ENCODE measurements around the gene EZH1.

The EZH1 gene

GRCh38 chr17:42682722-42683403 is 62.0 kb downstream of the EZH1 start:
- no peak for DNase-seq (ENCODE audit: low read depth)

- no peak for DNase-seq (ENCODE audit: low read depth)
Observed at GRCh38 chr17:42681976-42682721, 62.7 kb downstream of the EZH1 start, which contains the start of gene CNTNAP1. Gene CNTNAP1, plus strand, starts transcription at chr17:42682531. Its CDS starts 299 bp downstream, at chr17:42682830.

- no peak for DNase-seq (ENCODE audit: low read depth)
Observed at GRCh38 chr17:42680331-42680808, 64.5 kb downstream of the EZH1 start.

- no peak for DNase-seq (ENCODE audit: low read depth)
Observed at GRCh38 chr17:42679492-42680330, 65.1 kb downstream of the EZH1 start.

GRCh38 chr17:42678951-42679491 is 65.8 kb downstream of the EZH1 start:
- no peak for DNase-seq (ENCODE audit: low read depth)

DNA sequence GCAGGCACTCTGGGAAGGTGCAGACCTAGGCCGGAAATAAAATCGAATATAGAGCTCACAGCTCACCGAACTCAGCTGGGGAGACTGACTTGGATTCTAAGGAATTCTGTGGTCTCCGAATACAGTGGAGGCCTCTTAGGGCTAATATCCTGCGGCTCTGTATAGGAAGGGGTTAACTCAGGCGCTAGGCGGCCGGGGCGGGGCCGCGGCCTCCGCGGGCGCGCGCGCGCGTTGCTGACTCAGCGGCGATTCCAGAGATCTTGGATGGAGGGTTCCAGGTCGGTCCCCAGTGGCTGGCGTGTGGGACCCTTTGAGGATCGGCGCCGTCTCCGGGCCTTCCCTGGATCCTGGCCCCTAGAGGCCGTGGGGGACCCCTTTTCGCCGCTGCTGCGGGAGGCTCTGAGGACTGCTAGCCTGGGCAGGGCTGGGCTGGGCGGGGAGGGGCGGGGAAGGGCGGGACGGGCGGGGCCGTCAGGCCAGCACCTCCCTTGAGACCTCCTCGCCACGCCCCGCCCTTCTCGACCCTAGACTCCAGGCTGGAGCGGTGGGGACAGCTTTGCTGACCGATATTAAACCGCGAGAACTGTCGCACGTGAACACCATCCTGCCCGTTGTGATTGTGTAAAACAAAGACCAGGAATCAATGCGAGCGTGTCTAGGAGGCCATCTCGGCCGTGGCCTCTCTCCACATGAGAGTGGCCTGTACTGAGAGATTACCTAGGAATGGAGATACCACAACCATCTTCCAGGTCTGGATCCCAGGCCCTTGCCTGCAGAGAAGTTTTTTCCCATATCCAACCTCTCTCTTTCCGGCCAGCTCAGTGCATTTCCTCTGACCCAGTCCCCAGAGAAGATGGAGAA is 66.7 kb downstream of the EZH1 start:
- peak; percentile 73 for DNase-seq (ENCODE audit: low read depth)

GRCh38 chr17:42677012-42677857 is 67.6 kb downstream of the EZH1 start:
- DNase-seq (ENCODE audit: low read depth) = peak; percentile 92

DNA sequence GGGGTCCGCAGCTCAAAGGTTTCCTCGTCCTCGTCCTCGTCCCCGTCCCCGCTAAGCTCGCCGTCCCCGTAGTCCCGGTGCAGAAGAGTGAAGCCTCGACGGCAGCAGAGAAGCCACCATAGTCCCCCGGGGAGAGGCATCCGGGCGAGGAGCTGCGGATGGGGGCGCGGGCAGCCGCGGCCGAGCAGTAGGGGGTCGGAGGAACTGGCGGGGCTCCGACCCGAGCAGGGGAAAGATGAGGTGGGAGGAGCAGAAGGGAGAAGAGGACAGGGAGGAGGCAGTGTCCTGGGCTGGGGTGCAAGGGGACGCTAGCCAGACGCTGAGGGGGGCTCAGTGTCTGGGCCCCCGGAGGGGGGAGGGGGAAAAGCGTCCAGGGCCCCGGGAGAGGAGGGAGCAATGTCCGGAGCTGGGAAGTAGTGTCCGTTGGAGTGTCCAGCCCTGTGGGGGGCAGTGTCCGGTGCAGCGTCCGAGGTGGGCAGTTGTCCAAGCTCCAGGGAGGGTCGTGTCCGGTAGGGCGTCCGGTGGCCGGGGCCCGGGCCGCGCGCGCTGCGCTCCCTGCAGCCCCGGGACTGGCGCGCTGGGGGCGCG is 68.3 kb downstream of the EZH1 start, which contains the start of gene PLEKHH3:
Gene PLEKHH3, minus strand, starts transcription at position 571 of the 588 bp plus-strand sequence. Its CDS starts 431 bp downstream, at position 140.
- DNase-seq (ENCODE audit: low read depth) = no peak

GRCh38 chr17:42675965-42676423 is 68.8 kb downstream of the EZH1 start:
- no peak for DNase-seq (ENCODE audit: low read depth)

DNA sequence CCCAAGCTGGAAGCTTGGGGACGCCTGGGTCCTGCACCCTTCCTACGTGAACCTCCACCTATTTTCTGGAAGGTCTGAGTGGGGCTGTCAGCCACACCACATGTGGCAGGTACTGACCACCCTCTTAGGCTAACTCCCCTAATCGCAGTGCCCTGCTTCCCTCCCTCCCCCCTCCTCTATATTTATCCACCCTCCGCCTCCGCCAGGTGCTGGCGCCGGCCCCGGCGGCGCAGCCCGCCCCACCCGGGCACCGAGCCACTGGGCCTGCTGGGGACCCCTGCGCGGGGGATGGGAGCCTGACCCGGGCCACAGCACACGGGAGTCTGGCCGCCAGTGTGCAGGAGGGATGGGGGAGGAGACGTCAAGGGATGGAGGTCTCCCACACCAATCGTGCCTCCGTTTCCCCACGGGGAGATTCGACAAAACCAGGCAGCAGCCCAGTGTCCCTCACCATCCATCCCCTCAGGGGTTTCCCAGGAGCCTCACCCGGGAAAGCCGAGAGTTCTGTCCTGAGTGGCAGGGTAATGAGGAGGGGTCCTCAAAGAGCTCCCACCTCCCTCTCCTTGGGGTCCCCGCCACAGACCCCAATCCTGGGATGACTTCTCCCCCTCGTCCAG is 69.4 kb downstream of the EZH1 start:
- DNase-seq (ENCODE audit: low read depth) = no peak

DNA sequence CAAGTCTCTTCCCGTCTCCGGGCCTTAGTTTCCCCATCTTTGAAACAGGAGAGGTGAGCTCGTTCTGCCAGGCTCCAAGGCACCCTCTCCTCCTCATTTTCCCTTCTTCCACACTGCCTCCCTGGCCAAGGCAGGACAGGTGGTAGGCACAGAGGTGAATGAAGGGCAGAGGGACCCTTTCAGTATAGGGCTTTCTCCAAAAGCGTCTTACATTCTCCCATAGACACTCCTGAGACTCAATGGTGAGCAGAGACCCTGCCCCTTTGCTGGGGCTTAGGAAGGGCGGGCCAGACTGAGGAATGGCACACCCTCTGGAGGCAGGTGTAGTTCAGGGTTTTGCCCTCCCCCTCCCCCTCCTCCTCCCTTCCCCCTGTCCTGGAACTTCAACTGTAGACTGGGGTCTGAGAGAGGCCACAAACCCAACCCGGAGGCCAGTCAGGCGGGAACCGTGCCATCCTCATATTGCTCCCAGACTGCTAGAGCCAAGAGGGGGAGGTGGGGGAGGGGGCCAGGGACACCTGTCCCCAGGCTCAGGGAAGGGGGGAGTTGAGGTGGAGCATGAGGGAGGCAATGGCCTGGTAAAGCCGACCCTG is 70.0 kb downstream of the EZH1 start:
- DNase-seq (ENCODE audit: low read depth) = no peak

DNA sequence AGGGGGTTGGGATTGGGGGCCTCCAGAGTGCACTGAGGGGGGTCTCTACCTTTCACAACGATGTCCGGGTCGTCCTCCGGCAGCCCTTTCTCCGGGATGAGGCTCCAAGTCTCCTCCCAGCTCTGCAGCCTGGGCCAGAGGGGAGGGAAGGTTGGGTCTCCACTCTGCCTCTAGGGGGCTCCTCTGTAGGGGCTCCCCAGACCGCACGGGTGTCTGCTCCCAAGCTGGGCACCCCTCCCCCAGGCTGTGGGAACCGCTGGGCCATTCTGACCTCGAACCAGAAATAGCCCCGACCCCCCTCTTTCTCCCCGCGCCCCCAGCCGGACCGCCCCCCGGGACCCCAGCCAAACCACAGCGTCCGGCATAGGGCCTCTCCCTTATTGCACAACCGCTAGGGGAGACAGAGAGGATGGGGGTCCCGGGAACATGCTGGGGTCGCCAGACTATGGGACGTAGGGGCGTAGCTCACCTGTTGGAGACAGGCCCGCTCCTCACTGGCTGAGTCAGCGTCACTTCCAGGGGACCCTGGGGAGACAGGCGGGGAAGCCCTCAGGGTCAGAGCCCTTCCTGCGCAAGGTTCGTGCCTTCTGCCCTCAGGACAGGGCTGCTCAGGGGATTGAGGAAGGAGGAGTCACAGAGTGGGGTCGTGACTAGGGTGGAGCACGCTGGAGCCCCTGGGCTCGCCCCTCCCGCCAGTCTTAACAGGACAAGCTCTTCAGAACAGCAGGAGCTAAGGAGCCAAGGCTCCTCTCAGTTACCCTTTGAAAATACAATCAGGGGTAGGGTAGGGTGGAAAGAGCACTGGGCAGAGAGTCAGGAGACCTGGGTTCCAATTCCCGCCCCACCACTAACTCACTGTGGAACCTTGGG is 70.7 kb downstream of the EZH1 start:
- no peak for DNase-seq (ENCODE audit: low read depth)

- no peak for DNase-seq (ENCODE audit: low read depth)
Observed at GRCh38 chr17:42673266-42673884, 71.5 kb downstream of the EZH1 start.

DNA sequence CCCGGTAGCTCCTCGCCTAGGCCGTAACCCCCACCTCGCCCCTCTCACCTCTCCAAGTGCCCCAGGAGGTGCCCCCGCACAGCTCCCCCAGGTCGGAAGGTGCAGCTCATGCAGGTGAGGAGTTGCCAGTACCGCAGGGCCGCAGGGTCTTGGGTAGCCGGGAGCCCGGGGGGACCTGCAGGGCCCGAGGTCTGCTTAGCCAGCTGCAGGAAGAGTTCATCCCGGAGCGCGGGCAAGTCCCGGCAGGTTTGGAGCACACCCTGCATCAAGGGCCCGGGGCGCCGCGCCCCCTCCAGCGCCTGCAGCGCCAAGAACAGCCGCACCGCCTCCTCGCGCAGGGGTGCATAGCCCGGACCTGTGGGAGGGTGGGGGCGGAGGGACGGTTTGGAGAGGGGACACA is 72.8 kb downstream of the EZH1 start:
- no peak for DNase-seq (ENCODE audit: low read depth)

- DNase-seq (ENCODE audit: low read depth) = no peak
Observed at GRCh38 chr17:42670789-42671657, 73.8 kb downstream of the EZH1 start.
